Stomach (tissue), 9 donors: ENCODE measurements around the gene GPR151. TPM values are rescaled to one million over a fixed set of nuclear protein-coding genes. Genes with fewer than 3 reads are reported as not detected.
"Not testable (repeated sequence)": the region's sequence is repeated elsewhere in the genome, so short reads cannot be mapped to it uniquely, and the experiment has no call there.

Experiments used
- DNase-seq, 2 donors: peaks; one replicate each; pipeline versions ENCODE4 v3.0.0 to v3.0.0-alpha.2; 2013 to 2019
- H3K27ac ChIP-seq, 5 donors: fragments of 200-600 bp in 4 of 5; sonication (generic) in 4 of 5; one replicate each; pipeline ENCODE4 v1.5.1; 2013 to 2019; ENCODE audit warnings: mild to moderate bottlenecking in 1 of 5, moderate library complexity in 1 of 5
- H3K27me3 ChIP-seq, 3 donors: fragments of 200-600 bp; sonication (generic); one replicate each; pipeline ENCODE4 v1.5.1; 2017 to 2019; ENCODE audit warnings: mixed run types in 1 of 3
- H3K36me3 ChIP-seq, 4 donors: fragments of 200-600 bp; sonication (generic); 1 replicate in 3 of 4; 2 replicates in 1 of 4; pipeline ENCODE4 v1.5.1; 2016 to 2019
- H3K4me1 ChIP-seq, 4 donors: fragments of 200-600 bp; sonication (generic); one replicate each; pipeline ENCODE4 v1.5.1; 2016 to 2019
- H3K4me3 ChIP-seq, 4 donors: fragments of 200-600 bp; sonication (generic) in 3 of 4; one replicate each; pipeline ENCODE4 v1.5.1; 2016 to 2019; ENCODE audit warnings: mild to moderate bottlenecking in 1 of 4
- H3K9me3 ChIP-seq, 4 donors: fragments of 200-600 bp; sonication (generic); one replicate each; pipeline ENCODE4 v1.5.1; 2016 to 2019
- CTCF ChIP-seq, 7 experiments: fragments of 450-650 bp in 4 of 7; fragments of 200-600 bp in 3 of 7; sonication (generic) in 3 of 7; IDR thresholded peaks; one replicate each; pipeline ENCODE4 v1.5.1; 2016 to 2019; ENCODE audit warnings: antibody characterized with exemption in 7 of 7, control low read depth in 2 of 7, mild to moderate bottlenecking in 1 of 7
- EP300 ChIP-seq: sonication (generic); formaldehyde crosslinking; IDR thresholded peaks from one replicate; pipeline ENCODE4 v1.6.1; 2017; ENCODE audit warnings: antibody characterized with exemption
- POLR2A ChIP-seq, 4 donors: fragments of 450-650 bp; IDR thresholded peaks; one replicate each; pipeline ENCODE4 v1.6.1; 2016; ENCODE audit warnings: antibody characterized with exemption in 4 of 4, control low read depth in 2 of 4, mild to moderate bottlenecking in 1 of 4, moderate library complexity in 1 of 4
- POLR2AphosphoS5 ChIP-seq, 3 donors: sonication (generic); formaldehyde crosslinking; IDR thresholded peaks; one replicate each; pipeline ENCODE4 v1.6.1; 2016; ENCODE audit warnings: antibody characterized with exemption in 3 of 3
- WGBS, 5 donors: extraction: QIAGEN DNeasy Blood & Tissue Kit in 3 of 5; methylation state at CpG; one replicate each; pipeline versions ENCODE4 v1.1.5 to v1.1.7; 2013 to 2018; 5-methylcytosine and 5-hydroxymethylcytosine counted together
- intact Hi-C: fragments of 100-400 bp; cut with DNase I; formaldehyde crosslinking; loops from one replicate; pipeline ENCODE4 v1.15.1; 2023; ENCODE audit warnings: low total_unique reads
- polyA plus RNA-seq, 3 donors: library from polyadenylated mRNA; stranded (reverse); fragments of 200-250 nt; gene quantifications; one replicate each; pipeline ENCODE4 v1.2.3, GENCODE V29; 2013
- total RNA-seq, 5 donors: library from RNA; depleted of rRNA; stranded (reverse); fragments of >200 nt; gene quantifications; one replicate each; pipeline versions ENCODE4 v1.1.0 to v1.2.3, GENCODE V29; 2014 to 2016
- donor health status: healthy with polysubstance abuse.
- donor health status: Bipolar disorder and iron deficiency.
- donor health status: healthy.

GPR151 gene
- total and polyA plus RNA-seq, 8 donors, result not detected

GRCh38 chr5:146560205-146560812, 44.3 kb upstream of the GPR151 start:
- no peak for DNase-seq
- WGBS, 5 donors, result 43 to 59% (median 57%) methylated on average over 3 of the region's 3 CpGs
- intact Hi-C loops, result no loop called here

GRCh38 chr5:146556884-146557283, 40.9 kb upstream of the GPR151 start:
- H3K27ac ChIP-seq, H3K4me3 ChIP-seq, H3K9me3 ChIP-seq, H3K36me3 ChIP-seq, H3K27me3 ChIP-seq, DNase-seq, H3K4me1 ChIP-seq, intact Hi-C loops: not testable (repeated sequence)
- 73 to 91% (median 85%) methylated on average over 4 of the region's 4 CpGs for WGBS, 5 donors

More at GRCh38 chr5:146560205-146560812, 44.3 kb upstream of the GPR151 start:
- H3K36me3 ChIP-seq, result no peaks in the 10 kb centered on the region
- no peak overlapping the region for H3K27ac ChIP-seq
- TF ChIP-seq CTCF (IDR thresholded peaks at IDR 0.05) (no peak), POLR2AphosphoS5 (IDR thresholded peaks at IDR 0.05) (no peak), EP300 (no peak), POLR2A (IDR thresholded peaks at IDR 0.05) (no peak)
- no peak overlapping the region for H3K4me3 ChIP-seq
- no peaks in the 10 kb centered on the region for H3K9me3 ChIP-seq
- no peaks in the 10 kb centered on the region for H3K4me1 ChIP-seq
- H3K27me3 ChIP-seq, result no peaks in the 10 kb centered on the region

GRCh38 chr5:146553446-146553845, 37.5 kb upstream of the GPR151 start:
- no peak for DNase-seq
- H3K9me3 ChIP-seq, result no peaks in the 10 kb centered on the region
- H3K27ac ChIP-seq, result no peak overlapping the region
- no peaks in the 10 kb centered on the region for H3K36me3 ChIP-seq
- TF ChIP-seq POLR2AphosphoS5 (IDR thresholded peaks at IDR 0.05), result no peak
- no peak for TF ChIP-seq EP300
- no peak for TF ChIP-seq POLR2A (IDR thresholded peaks at IDR 0.05)
- TF ChIP-seq CTCF (IDR thresholded peaks at IDR 0.05), result no peak
- H3K27me3 ChIP-seq, result no peaks in the 10 kb centered on the region
- 54 to 68% (median 61%) methylated on average over 3 of the region's 3 CpGs for WGBS, 5 donors
- intact Hi-C loops, result no loop called here
- H3K4me1 ChIP-seq, result no peaks in the 10 kb centered on the region
- H3K4me3 ChIP-seq, result no peak overlapping the region

GRCh38 chr5:146549615-146550014, 33.6 kb upstream of the GPR151 start:
- intact Hi-C loops, result no loop called here
- H3K36me3 ChIP-seq, result no peaks in the 10 kb centered on the region

More at GRCh38 chr5:146549615-146550014, 33.6 kb upstream of the GPR151 start:
- Histone ChIP-seq H3K4me1 (no peaks in the 10 kb centered on the region), H3K27me3 (no peaks in the 10 kb centered on the region), H3K4me3 (no peak overlapping the region), H3K27ac (no peak overlapping the region), H3K9me3 (no peaks in the 10 kb centered on the region)
- no peak for TF ChIP-seq CTCF (IDR thresholded peaks at IDR 0.05)
- no peak for TF ChIP-seq POLR2A (IDR thresholded peaks at IDR 0.05)
- TF ChIP-seq EP300, result no peak
- TF ChIP-seq POLR2AphosphoS5 (IDR thresholded peaks at IDR 0.05), result no peak
- no peak for DNase-seq
